Measurements from ENCODE around the gene APP.

DNA sequence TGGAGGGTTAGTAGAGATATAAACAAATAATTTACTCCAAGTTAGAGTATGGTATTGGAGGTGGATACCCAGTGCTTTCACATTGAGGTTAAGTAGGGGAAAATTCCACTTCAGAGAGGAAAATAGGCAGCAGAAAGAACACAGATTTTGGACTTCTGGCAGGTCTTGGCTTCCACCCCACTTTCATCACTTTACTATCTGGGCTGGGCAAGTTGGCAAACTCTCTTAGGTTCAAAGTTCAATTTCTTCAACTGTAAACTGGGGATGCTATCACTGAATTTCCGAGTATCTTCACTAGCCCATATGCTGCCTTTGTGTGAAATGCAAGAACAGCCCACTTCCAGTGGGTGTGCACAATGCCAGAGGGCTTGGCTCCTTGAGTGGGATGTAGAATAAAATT lies 220.9 kb downstream of the APP start:
- TF ChIP-seq, protein P1, sequence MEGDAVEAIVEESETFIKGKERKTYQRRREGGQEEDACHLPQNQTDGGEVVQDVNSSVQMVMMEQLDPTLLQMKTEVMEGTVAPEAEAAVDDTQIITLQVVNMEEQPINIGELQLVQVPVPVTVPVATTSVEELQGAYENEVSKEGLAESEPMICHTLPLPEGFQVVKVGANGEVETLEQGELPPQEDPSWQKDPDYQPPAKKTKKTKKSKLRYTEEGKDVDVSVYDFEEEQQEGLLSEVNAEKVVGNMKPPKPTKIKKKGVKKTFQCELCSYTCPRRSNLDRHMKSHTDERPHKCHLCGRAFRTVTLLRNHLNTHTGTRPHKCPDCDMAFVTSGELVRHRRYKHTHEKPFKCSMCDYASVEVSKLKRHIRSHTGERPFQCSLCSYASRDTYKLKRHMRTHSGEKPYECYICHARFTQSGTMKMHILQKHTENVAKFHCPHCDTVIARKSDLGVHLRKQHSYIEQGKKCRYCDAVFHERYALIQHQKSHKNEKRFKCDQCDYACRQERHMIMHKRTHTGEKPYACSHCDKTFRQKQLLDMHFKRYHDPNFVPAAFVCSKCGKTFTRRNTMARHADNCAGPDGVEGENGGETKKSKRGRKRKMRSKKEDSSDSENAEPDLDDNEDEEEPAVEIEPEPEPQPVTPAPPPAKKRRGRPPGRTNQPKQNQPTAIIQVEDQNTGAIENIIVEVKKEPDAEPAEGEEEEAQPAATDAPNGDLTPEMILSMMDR (IDR thresholded peaks at IDR 0.05), result no peak
- TF ChIP-seq ZFX (IDR thresholded peaks at IDR 0.05; ENCODE audit: borderline replicate concordance), result no peak

Data from 22Rv1 (cell line).